T47D (cell line): ENCODE data around the gene HMX1.

ENCODE experiments used
- DNase-seq, 2 experiments: peaks; one replicate each; pipeline versions ENCODE4 v3.0.0 to v3.0.0-alpha.2; 2011 to 2012; ENCODE audit warnings: low read depth in 1 of 2, low spot score in 1 of 2
- JUND ChIP-seq: IDR thresholded peaks from 2 replicates; pipeline ENCODE4 v1.6.1; 2012; ENCODE audit warnings: low read depth
- in situ Hi-C: cut with HindIII; loops from 2 replicates; pipeline ENCODE4 v1.10.0; 2016; ENCODE audit warnings: low sequenced_read_pairs, low pct_unique_long_range_greater_than_20kb

HMX1 gene

GRCh38 chr4:8817096-8817812, 54.4 kb downstream of the HMX1 start:
- in situ Hi-C loops, result no loop called here
- no peak for DNase-seq
- TF ChIP-seq JUND, result no peak
